Astrocyte of the cerebellum (primary cell): ENCODE measurements around the gene CNNM4.
"Not testable (repeated sequence)": the region's sequence is repeated elsewhere in the genome, so short reads cannot be mapped to it uniquely, and the experiment has no call there.

ENCODE experiments used
- DNase-seq: peaks from one replicate; pipeline ENCODE4 v3.0.0-alpha.2; 2011; ENCODE audit warnings: low read depth
- H3K4me3 ChIP-seq: 2 replicates; pipeline ENCODE4 v1.5.1; 2011; ENCODE audit warnings: mild to moderate bottlenecking, low read depth, low read length, moderate library complexity
- CTCF ChIP-seq: IDR thresholded peaks from 2 replicates; pipeline ENCODE4 v1.5.1; 2012; ENCODE audit warnings: low read length, low read depth, moderate library complexity, mild to moderate bottlenecking; ENCODE audit errors: missing control alignments
- in situ Hi-C: cut with HindIII; loops from 2 replicates; pipeline ENCODE4 v1.10.0; 2017; ENCODE audit warnings: low sequenced_read_pairs

The CNNM4 gene

GRCh38 chr2:96802721-96803120, 42.0 kb downstream of the CNNM4 start:
- in situ Hi-C loops: no loop called here
- no peak overlapping the region for H3K4me3 ChIP-seq
- TF ChIP-seq CTCF: no peak
- no peak for DNase-seq

GRCh38 chr2:96804986-96805385, 44.3 kb downstream of the CNNM4 start:
- H3K4me3 ChIP-seq: no peak overlapping the region
- in situ Hi-C loops: no loop called here
- TF ChIP-seq CTCF: no peak
- DNase-seq: no peak

GRCh38 chr2:96805946-96806345, 45.2 kb downstream of the CNNM4 start:
- in situ Hi-C loops, H3K4me3 ChIP-seq, DNase-seq: not testable (repeated sequence)

- DNase-seq: no peak
- TF ChIP-seq CTCF: no peak
- in situ Hi-C loops: no loop called here
- H3K4me3 ChIP-seq: no peak overlapping the region
These were observed 45.9 kb downstream of the CNNM4 start for GRCh38 chr2:96806468-96807126.

GRCh38 chr2:96807127-96807471, 46.4 kb downstream of the CNNM4 start:
- no peak overlapping the region for H3K4me3 ChIP-seq
- in situ Hi-C loops: no loop called here
- DNase-seq: no peak
- no peak for TF ChIP-seq CTCF

GRCh38 chr2:96808176-96808837, 47.6 kb downstream of the CNNM4 start:
- H3K4me3 ChIP-seq: no peak overlapping the region
- in situ Hi-C loops: no loop called here
- no peak for DNase-seq
- no peak for TF ChIP-seq CTCF

- in situ Hi-C loops: no loop called here
- no peak overlapping the region for H3K4me3 ChIP-seq
- DNase-seq: no peak
- no peak for TF ChIP-seq CTCF
These were observed 48.6 kb downstream of the CNNM4 start for GRCh38 chr2:96809216-96809882.
